Glutamatergic neuron (in vitro differentiated cells): ENCODE data around the gene AK6. TPM values are rescaled to one million over a fixed set of nuclear protein-coding genes. Genes with fewer than 3 reads are reported as not detected.
A peak's percentile ranks its signal among the peaks of the same experiment; 100 is the strongest.
"Not testable (repeated sequence)": the region's sequence is repeated elsewhere in the genome, so short reads cannot be mapped to it uniquely, and the experiment has no call there.

ENCODE experiments used
- DNase-seq: peaks from one replicate; pipeline ENCODE4 v3.0.0; 2022
- H3K27ac Mint-ChIP-seq: one replicate; pipeline ENCODE4 v1.8.0; 2020; ENCODE audit warnings: mild to moderate bottlenecking, mixed read lengths, inconsistent platforms; ENCODE audit not compliant: unreplicated experiment
- H3K27me3 Mint-ChIP-seq: one replicate; pipeline ENCODE4 v1.8.0; 2020; ENCODE audit warnings: mild to moderate bottlenecking, moderate library complexity, mixed read lengths, inconsistent platforms; ENCODE audit not compliant: unreplicated experiment
- H3K36me3 Mint-ChIP-seq: one replicate; pipeline ENCODE4 v1.8.0; 2020; ENCODE audit warnings: mild to moderate bottlenecking, mixed read lengths, inconsistent platforms; ENCODE audit not compliant: unreplicated experiment
- H3K4me1 Mint-ChIP-seq: one replicate; pipeline ENCODE4 v1.8.0; 2020; ENCODE audit warnings: mild to moderate bottlenecking, low read depth, mixed read lengths, inconsistent platforms; ENCODE audit not compliant: unreplicated experiment
- H3K4me3 Mint-ChIP-seq: one replicate; pipeline ENCODE4 v1.8.0; 2020; ENCODE audit warnings: mild to moderate bottlenecking, mixed read lengths, inconsistent platforms; ENCODE audit not compliant: unreplicated experiment
- H3K9me3 Mint-ChIP-seq: one replicate; pipeline ENCODE4 v1.8.0; 2020; ENCODE audit warnings: mild to moderate bottlenecking, moderate library complexity, mixed read lengths, inconsistent platforms; ENCODE audit not compliant: unreplicated experiment
- total RNA-seq: library from RNA; stranded (reverse); fragmentation: NEBNext Ultra II Directional; extraction: Animal tissue kit (Norgen Biotek cat#: 25700); gene quantifications from one replicate; pipeline ENCODE4 v1.2.1, GENCODE V29; 2021; ENCODE audit not compliant: unreplicated experiment
- TF ChIP-seq, protein P1 (sequence below): fragments of 200-600 bp; sonication (generic); IDR thresholded peaks from one replicate; pipeline ENCODE4 v1.5.0; 2021; ENCODE audit not compliant: partially characterized antibody, unreplicated experiment

The AK6 gene
- total RNA-seq, 1 donor from 2014 or later: 17.6 TPM

- TF ChIP-seq, protein P1, sequence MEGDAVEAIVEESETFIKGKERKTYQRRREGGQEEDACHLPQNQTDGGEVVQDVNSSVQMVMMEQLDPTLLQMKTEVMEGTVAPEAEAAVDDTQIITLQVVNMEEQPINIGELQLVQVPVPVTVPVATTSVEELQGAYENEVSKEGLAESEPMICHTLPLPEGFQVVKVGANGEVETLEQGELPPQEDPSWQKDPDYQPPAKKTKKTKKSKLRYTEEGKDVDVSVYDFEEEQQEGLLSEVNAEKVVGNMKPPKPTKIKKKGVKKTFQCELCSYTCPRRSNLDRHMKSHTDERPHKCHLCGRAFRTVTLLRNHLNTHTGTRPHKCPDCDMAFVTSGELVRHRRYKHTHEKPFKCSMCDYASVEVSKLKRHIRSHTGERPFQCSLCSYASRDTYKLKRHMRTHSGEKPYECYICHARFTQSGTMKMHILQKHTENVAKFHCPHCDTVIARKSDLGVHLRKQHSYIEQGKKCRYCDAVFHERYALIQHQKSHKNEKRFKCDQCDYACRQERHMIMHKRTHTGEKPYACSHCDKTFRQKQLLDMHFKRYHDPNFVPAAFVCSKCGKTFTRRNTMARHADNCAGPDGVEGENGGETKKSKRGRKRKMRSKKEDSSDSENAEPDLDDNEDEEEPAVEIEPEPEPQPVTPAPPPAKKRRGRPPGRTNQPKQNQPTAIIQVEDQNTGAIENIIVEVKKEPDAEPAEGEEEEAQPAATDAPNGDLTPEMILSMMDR: no peak
- Mint-ChIP-seq H3K9me3 (peaks cover 5% of the 10 kb centered on the region), H3K4me1 (peaks cover 5% of the 10 kb centered on the region), H3K36me3 (no peaks in the 10 kb centered on the region), H3K27me3 (peaks cover 2% of the 10 kb centered on the region), H3K27ac (no peak overlapping the region), H3K4me3 (no peak overlapping the region)
- no peak for DNase-seq
Observed at GRCh38 chr5:69372394-69372793, 3.1 kb upstream of the AK6 start.

DNA sequence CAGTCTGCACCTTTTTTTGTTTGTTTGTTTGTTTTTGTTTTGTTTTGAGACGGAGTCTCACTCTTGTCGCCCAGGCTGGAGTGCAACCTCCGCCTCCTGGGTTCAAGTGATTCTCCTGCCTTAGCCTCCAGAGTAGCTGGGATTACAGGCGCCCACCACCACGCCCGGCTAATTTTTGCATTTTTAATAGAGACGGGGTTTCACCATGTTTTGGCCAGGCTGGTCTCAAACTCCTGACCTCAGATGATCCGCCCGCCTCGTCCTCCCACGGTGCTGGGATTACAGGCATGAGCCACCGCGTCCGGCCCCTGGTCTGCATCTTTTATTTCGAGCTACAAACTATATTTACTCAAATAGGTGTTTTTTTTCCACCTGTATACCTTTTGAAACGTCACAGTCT, 1.0 kb upstream of the AK6 start:
- H3K4me3 Mint-ChIP-seq: peak overlapping the region; percentile 95
- not testable (repeated sequence) for DNase-seq, H3K9me3 Mint-ChIP-seq, H3K27me3 Mint-ChIP-seq, H3K4me1 Mint-ChIP-seq, H3K36me3 Mint-ChIP-seq
- peak overlapping the region; percentile 93 for H3K27ac Mint-ChIP-seq

GRCh38 chr5:69368458-69369339, 621 bp downstream of the AK6 start:
- no peak for DNase-seq
- TF ChIP-seq, protein P1: no peak
- Mint-ChIP-seq H3K27ac (peak overlapping the region; percentile 96), H3K36me3 (peaks cover 3% of the 10 kb centered on the region), H3K9me3 (peaks cover 5% of the 10 kb centered on the region), H3K4me3 (peak overlapping the region; percentile 97), H3K4me1 (peaks cover 5% of the 10 kb centered on the region), H3K27me3 (peaks cover 2% of the 10 kb centered on the region)

DNA sequence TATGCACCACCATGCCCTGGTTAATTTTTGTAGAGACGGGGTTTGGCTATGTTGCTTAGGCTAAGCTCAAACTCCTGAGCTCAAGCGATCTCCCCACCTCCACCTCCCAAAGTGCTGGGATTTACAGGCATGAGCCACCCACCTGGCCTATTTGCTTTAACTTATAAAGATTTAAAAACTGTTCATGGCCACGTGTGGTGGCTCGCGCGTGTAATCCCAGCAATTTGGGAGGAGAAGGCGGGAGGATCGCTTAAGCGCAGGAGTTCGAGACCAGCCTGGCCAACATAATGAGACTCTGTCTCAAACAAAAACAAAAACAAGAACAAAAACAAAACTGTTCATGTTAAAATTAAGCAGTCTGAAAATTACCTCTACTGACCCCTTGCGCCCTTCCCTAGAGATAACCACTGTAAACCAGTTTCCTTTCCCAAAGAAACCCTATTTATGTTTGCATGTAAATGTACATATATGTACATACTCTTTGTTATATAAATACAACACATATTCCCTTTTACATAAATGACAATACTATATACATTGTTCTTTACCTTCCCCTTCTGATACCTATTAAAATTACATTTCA, 1.5 kb downstream of the AK6 start:
- DNase-seq: no peak
- TF ChIP-seq, protein P1: no peak
- Mint-ChIP-seq H3K4me1 (peaks cover 5% of the 10 kb centered on the region), H3K27ac (peak overlapping the region; percentile 96), H3K9me3 (peaks cover 5% of the 10 kb centered on the region), H3K4me3 (peak overlapping the region; percentile 97), H3K36me3 (peaks cover 3% of the 10 kb centered on the region), H3K27me3 (peaks cover 2% of the 10 kb centered on the region)

DNA sequence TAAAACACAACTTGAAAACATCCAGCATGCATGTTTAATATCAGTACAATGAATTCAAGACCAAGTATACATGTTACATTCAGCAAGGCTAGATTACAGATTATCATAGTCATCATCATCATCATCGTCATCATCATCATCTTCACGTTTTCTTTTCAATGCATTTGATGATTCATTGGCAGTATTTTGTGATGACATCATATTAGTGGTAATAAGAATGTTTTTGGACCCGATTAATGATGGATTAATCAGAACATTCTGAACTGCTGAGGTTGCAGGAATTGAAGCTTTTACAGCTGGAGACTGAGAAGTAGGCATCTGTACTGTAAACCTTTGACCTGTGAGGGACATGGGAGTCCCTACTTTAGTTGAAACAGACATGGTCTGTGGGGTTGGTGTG, 4.5 kb downstream of the AK6 start:
- no peak overlapping the region for H3K27ac Mint-ChIP-seq
- TF ChIP-seq, protein P1: no peak
- H3K27me3 Mint-ChIP-seq: no peaks in the 10 kb centered on the region
- H3K9me3 Mint-ChIP-seq: peaks cover 1% of the 10 kb centered on the region
- peaks cover 3% of the 10 kb centered on the region for H3K36me3 Mint-ChIP-seq
- DNase-seq: no peak
- no peak overlapping the region for H3K4me3 Mint-ChIP-seq
- peaks cover 5% of the 10 kb centered on the region for H3K4me1 Mint-ChIP-seq
